Spinal cord (tissue), 10 donors: ENCODE data around the gene MMP24OS. TPM values are rescaled to one million over a fixed set of nuclear protein-coding genes. Genes with fewer than 3 reads are reported as not detected.

ENCODE experiments used
- DNase-seq, 6 donors: peaks; one replicate each; pipeline versions ENCODE4 v3.0.0 to v3.0.0-alpha.2; 2013 to 2015; ENCODE audit warnings: low spot score in 6 of 6, low read depth in 4 of 6
- H3K27ac ChIP-seq: one replicate; pipeline ENCODE4 v1.5.1; 2013; ENCODE audit warnings: low read depth, low read length, control low read depth
- H3K27me3 ChIP-seq: one replicate; pipeline ENCODE4 v1.6.1; 2013; ENCODE audit warnings: low read length; ENCODE audit not compliant: control insufficient read depth, insufficient read depth
- H3K36me3 ChIP-seq: one replicate; pipeline ENCODE4 v1.6.1; 2013; ENCODE audit warnings: low read length; ENCODE audit not compliant: control insufficient read depth, insufficient read depth
- H3K4me1 ChIP-seq: one replicate; pipeline ENCODE4 v1.6.1; 2013; ENCODE audit warnings: low read length; ENCODE audit not compliant: control insufficient read depth, insufficient read depth
- H3K4me3 ChIP-seq: one replicate; pipeline ENCODE4 v1.5.1; 2013; ENCODE audit warnings: low read depth, low read length, control low read depth
- H3K9me3 ChIP-seq: one replicate; pipeline ENCODE4 v1.6.1; 2013; ENCODE audit warnings: low read length; ENCODE audit not compliant: control insufficient read depth, insufficient read depth
- WGBS: methylation state at CpG from one replicate; pipeline ENCODE4 v1.1.5; 2013; ENCODE audit warnings: missing lambda C conversion rate; ENCODE audit not compliant: insufficient coverage; 5-methylcytosine and 5-hydroxymethylcytosine counted together
- long read RNA-seq, 4 donors: transcript quantifications; one replicate each; lab custom pipeline, GENCODE V29; 2026
- polyA plus RNA-seq, 2 donors: library from polyadenylated mRNA; unstranded; fragments of 120-200 nt; gene quantifications; one replicate each; pipeline ENCODE4 v1.2.1, GENCODE V29; 2013; ENCODE audit not compliant: insufficient read length in 2 of 2
- total RNA-seq, 2 donors: library from RNA; depleted of rRNA in 1 of 2; stranded (reverse); fragments of 120-200 nt in 1 of 2; fragments of >200 nt in 1 of 2; gene quantifications; one replicate each; pipeline versions ENCODE4 v1.2.3 to v1.2.4, GENCODE V29; 2013 to 2014
- donor health status: healthy.

Gene MMP24OS
- total RNA-seq (10 to 100 TPM; 10.1 to 19.1 TPM), polyA plus RNA-seq (10 to 100 TPM; 66.5 to 70.6 TPM)
- long read RNA-seq, donor 1, transcript MMP24OS-201 (2 exons, 867 nt), result major isoform, 19 of 74 reads
- long read RNA-seq, donor 1, transcript MMP24OS-209 (2 exons, 712 nt), result minor isoform, 11 of 74 reads
- long read RNA-seq, donor 1, partial matches to known transcripts, result 22 of 74 reads
- long read RNA-seq, donor 1, other reads (novel, unspliced or antisense), result 19 of 74 reads
- long read RNA-seq, donor 2, transcript MMP24OS-201 (2 exons, 867 nt), result major isoform, 7 of 12 reads
- long read RNA-seq, donor 2, partial matches to known transcripts, result 0 of 12 reads
- long read RNA-seq, donor 2, other reads (novel, unspliced or antisense), result 0 of 12 reads
- long read RNA-seq, donor 3, transcript MMP24OS-201 (2 exons, 867 nt), result major isoform, 14 of 25 reads
- long read RNA-seq, donor 3, partial matches to known transcripts, result 0 of 25 reads
- long read RNA-seq, donor 3, other reads (novel, unspliced or antisense), result 6 of 25 reads
- long read RNA-seq, donor 4, transcript MMP24OS-211 (1 exons, 1,542 nt), result major isoform, 8 of 22 reads
- long read RNA-seq, donor 4, transcript MMP24OS-209 (2 exons, 712 nt), result minor isoform, 6 of 22 reads
- long read RNA-seq, donor 4, transcript MMP24OS-201 (2 exons, 867 nt), result major isoform, 8 of 22 reads
- long read RNA-seq, donor 4, partial matches to known transcripts, result 0 of 22 reads
- long read RNA-seq, donor 4, other reads (novel, unspliced or antisense), result 0 of 22 reads

DNA sequence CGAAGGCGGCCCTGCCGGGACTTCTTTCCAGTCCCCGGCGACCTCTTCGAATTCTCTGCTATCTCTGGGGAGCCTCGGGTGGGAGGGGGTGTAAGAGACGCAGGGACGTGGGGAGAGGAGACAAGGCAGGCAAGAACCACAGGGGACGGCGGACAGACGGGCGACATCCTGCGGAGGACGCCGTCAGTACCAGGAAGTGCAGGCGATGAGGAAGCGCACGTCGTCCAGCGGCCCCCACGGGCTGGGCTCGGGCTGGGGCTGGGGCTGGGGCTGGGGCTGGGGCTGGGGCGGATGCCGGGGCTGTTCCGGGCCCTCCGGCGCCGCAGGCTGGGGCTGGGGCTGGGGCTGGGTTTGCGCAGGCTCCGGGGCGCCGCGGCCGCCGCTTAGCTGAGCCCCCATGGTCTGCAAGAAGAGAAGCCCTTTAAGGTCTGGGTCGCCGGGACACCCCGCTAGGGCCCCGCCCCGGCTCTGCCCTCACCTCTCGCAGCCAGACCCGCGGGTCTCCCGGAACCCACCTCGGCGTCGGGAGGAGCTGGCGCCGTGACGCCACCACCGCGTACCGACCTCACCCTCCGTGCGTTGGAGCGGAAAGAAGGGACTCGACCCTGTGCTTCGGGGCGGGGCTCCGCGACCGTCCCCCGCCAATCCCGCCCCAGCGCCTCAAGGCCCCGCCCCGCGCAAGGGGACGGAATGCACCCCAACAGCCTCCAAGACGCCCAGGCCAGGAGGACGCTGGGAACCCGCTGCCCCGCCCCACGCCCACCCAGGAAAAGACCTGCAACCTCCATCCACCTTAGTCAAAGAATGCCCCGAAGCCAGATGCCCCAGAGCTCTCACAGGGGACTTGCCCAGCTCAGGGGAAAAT lies at the start of gene MMP24OS:
Gene MMP24OS, minus strand, starts transcription at position 592 of the 865 bp plus-strand sequence. Its CDS starts 193 bp downstream, at position 399.
- Histone ChIP-seq H3K27ac (peak within 1 kb of the TSS; percentile 88), H3K27me3 (no peaks in the 10 kb centered on the region), H3K36me3 (peaks cover 77% of the 10 kb centered on the region), H3K4me1 (peaks cover 39% of the 10 kb centered on the region), H3K4me3 (peak within 1 kb of the TSS; percentile 61), H3K9me3 (no peaks in the 10 kb centered on the region)
- WGBS, result under 1% methylated on average over 57 of the region's 76 CpGs
- DNase-seq, result peak in 5 of 6 donors; percentile 74 to 97 (median 85)

DNA sequence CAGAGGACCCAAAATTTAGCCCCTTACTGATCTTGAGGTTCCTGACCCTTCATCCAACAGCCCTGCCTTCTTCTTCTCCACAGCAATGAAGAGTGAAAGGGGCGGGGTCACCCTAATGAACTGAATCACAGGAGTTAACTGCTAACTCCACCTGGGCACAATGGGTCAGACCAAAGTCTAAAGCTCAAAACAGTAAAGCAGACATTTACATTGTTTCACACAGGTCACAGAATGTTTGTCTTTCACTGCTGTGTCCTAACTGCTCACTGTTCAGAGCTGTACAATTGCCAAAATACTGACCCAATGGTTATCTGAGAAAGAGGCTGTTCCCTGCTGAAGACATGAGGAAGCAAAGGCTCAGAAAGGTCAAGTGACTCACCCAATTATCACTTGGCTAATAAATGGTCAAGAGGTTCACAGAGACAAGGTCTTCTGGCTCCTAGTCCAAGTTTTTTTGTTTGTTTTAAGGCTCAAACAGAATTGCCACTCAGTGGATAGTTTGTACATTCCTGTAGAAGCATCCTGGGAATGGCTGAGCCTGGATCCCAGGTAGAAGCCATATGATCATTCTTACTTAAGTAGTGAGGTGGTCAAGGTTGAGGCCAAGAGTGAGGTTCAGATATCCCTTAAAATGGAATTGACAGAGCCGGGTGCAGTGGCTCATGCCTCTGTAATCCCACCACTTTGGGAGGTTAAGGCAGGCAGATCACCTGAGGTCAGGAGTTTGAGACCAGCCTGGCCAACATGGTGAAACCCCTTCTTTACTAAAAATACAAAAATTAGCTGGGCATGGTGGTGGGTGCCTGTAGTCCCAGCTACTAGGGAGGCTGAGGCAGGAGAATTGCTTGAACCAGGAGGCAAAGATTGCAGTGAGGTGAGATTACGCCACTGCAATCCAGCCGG lies 49.4 kb upstream of the MMP24OS start:
- H3K4me1 ChIP-seq, result peaks cover 5% of the 10 kb centered on the region
- H3K27me3 ChIP-seq, result no peaks in the 10 kb centered on the region
- no peak for DNase-seq
- WGBS, result 88% methylated on average over 1 of the region's 4 CpGs
- no peak overlapping the region for H3K27ac ChIP-seq
- H3K9me3 ChIP-seq, result no peaks in the 10 kb centered on the region
- H3K4me3 ChIP-seq, result no peak overlapping the region
- H3K36me3 ChIP-seq, result no peaks in the 10 kb centered on the region

DNA sequence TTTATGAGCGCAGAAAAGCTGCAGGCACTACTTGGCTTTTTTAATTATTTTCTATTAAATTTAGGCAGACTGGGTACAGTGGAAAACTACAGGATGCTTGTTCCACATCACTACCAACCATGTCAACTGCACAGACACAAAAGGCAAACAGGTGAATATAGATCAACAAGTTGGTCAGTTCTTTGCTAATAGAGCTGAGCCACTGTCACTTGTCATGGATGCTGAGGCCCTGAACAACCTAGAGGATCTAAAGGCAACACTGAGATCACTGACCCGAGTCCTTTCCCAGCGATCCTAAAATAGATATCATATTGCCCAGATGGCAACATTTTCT lies 48.8 kb upstream of the MMP24OS start:
- 85% methylated on average over 2 of the region's 3 CpGs for WGBS
- Histone ChIP-seq H3K27ac (no peak overlapping the region), H3K4me3 (no peak overlapping the region), H3K27me3 (no peaks in the 10 kb centered on the region), H3K36me3 (no peaks in the 10 kb centered on the region), H3K4me1 (peaks cover 5% of the 10 kb centered on the region), H3K9me3 (no peaks in the 10 kb centered on the region)
- DNase-seq, result no peak

DNA sequence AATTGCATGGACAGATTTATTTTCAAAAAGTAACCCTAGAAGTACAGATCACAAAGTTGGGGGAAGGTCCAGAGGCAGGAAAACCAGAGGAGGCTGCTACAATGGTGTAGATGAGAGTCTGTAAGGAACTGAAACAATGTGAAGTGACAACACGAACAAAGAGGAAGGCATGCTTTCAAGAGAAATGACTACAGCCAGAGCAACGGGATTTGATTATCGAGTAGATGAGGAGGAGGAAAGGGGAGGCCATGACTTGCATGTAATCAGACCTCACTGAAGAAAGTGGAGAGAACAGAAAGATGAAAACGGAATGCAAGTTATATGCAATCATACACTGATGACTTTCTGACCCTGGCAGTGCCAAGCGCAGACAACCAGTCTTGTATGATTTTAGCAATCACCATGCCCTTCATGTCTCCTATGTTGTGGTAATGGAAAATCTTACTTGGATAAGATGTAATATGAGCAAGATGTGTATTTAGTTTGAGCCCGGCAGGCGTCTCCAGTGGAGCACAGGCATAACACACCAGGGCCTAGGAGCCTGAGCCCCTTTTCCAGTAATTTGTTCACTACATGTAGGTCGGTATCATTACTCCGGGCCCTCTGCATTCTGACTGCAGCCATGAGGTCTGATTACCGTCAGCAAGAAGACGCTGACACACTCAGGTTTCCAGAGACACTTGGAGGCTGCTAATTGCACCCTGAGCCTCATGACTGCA lies 48.3 kb upstream of the MMP24OS start:
- WGBS, result 36% methylated on average over 9 of the region's 11 CpGs
- Histone ChIP-seq H3K27ac (no peak overlapping the region), H3K4me1 (peaks cover 5% of the 10 kb centered on the region), H3K36me3 (no peaks in the 10 kb centered on the region), H3K27me3 (no peaks in the 10 kb centered on the region), H3K9me3 (no peaks in the 10 kb centered on the region), H3K4me3 (no peak overlapping the region)
- DNase-seq, result peak in 1 of 6 donors; percentile 81

DNA sequence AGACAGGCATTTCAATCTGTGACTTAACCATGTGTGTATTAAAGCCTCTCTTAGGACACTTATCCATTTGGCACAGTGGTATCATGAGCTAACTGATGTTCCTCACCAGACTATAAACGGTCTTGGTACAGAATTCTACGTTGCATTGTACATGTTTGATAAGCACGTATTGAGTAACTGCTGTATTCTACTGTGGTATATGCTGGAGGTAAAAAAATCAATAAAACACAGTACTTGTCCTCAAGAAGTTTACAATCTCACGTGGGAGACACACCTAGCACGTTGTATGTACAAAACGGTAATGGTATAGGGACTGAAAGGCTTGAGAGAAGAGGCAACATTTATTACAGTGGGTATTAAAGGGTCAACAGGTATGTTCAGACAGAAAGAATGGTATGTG lies 47.5 kb upstream of the MMP24OS start:
- peaks cover 5% of the 10 kb centered on the region for H3K4me1 ChIP-seq
- no peaks in the 10 kb centered on the region for H3K36me3 ChIP-seq
- H3K27me3 ChIP-seq, result no peaks in the 10 kb centered on the region
- peak in 1 of 6 donors; percentile 45 for DNase-seq
- H3K9me3 ChIP-seq, result no peaks in the 10 kb centered on the region
- H3K27ac ChIP-seq, result no peak overlapping the region
- whole genome bisulfite sequencing, result no CpG with 5 or more reads among the region's 6 CpGs
- H3K4me3 ChIP-seq, result no peak overlapping the region

DNA sequence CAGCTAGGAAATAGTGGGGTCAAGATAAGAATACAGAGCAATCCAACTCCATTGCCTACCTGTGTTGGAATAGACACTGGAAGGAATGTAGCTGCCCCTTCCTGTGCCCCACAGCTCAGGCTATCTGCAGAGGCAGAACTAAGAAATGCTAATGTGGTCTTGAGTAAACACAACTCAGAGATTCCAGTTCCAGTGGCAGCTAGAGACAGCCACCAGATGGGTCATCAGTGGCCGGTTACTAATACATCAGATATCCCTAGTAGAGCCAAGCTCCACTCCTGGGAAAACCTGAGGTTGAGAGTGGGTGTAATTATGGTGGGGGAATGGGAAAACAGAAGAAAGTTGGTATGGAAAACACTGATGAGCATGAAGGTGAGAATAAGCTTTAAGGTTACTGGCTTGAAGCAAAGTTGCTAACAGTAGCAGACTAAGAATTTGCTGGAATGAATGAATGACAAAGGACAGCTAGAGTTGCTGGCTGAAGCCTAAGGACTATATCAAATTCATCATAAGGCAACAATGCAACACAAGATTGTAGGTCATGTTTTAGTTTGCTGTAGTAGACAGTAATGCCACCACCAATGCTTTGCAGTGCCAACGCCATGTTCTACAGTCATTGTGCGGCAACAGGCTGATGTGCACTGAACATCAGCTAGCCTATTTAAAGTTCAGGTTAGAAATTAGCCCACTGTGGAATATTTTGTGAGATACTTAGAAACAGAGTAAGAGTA lies 42.6 kb upstream of the MMP24OS start:
- peaks cover 2% of the 10 kb centered on the region for H3K36me3 ChIP-seq
- H3K27me3 ChIP-seq, result no peaks in the 10 kb centered on the region
- H3K9me3 ChIP-seq, result no peaks in the 10 kb centered on the region
- no peak for DNase-seq
- no peak overlapping the region for H3K4me3 ChIP-seq
- WGBS, result 100% methylated on average over 2 of the region's 3 CpGs
- H3K4me1 ChIP-seq, result peaks cover 3% of the 10 kb centered on the region
- no peak overlapping the region for H3K27ac ChIP-seq

DNA sequence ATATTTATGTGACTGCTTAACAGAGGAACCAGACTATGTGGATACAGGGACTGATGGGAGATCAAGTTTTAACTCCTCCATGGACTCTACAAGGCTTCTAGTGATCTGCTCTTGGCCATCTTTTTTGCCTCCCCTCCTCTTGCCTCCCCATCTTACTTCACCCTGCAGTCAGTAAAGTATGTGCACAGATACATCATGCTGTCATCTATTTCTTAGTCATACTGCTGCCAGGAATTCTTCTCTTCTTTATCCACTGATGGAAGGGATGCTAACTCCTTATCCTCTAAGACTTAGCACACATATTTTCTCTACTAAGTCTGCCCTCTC lies 41.9 kb upstream of the MMP24OS start:
- H3K27me3 ChIP-seq, result no peaks in the 10 kb centered on the region
- DNase-seq, result no peak
- peaks cover 3% of the 10 kb centered on the region for H3K4me1 ChIP-seq

DNA sequence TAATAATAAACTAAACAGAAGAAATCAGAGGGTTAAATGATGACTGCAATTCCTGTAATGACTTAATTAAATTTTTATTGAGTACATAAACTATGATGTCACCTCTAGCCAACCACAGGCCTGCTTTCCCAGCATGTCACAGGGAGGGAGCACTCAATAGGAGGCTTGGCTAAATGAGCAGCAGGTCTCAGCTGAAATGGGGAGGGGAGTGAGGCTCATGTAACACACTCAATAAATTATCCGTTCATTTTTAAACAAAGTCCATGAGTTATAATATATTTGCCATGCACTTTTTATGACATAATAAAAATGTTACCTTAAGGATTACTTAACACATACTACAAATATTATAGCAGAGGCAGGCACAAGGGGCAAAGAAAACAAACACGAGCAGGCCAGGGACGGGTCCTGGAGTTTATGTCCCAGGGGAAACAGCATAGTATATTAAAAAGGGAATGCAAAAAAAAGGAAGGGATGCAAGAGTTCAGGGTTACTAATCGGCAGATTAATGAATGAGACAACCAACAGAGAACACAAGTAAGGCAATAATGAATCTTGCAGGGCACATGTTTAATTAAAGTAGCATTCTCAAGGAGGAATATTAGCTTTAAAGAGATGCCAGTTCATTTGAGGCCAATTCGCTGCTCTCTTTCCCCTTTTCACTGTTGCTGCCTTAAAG lies 41.4 kb upstream of the MMP24OS start:
- DNase-seq, result peak in 2 of 6 donors; percentile 33 to 95
- H3K36me3 ChIP-seq, result peaks cover 3% of the 10 kb centered on the region
- peak overlapping the region; percentile 15 for H3K27ac ChIP-seq
- 43% methylated on average over 3 of the region's 5 CpGs for WGBS
- no peaks in the 10 kb centered on the region for H3K27me3 ChIP-seq
- no peak overlapping the region for H3K4me3 ChIP-seq
- no peaks in the 10 kb centered on the region for H3K9me3 ChIP-seq
- peaks cover 3% of the 10 kb centered on the region for H3K4me1 ChIP-seq

More for the DNA sequence above, 41.9 kb upstream of the MMP24OS start:
- peaks cover 3% of the 10 kb centered on the region for H3K36me3 ChIP-seq
- H3K27ac ChIP-seq, result no peak overlapping the region
- no peak overlapping the region for H3K4me3 ChIP-seq
- H3K9me3 ChIP-seq, result no peaks in the 10 kb centered on the region
